C1 segment of cervical spinal cord (tissue), 14 donors: Measurements from ENCODE around the gene ATRX.
A peak's percentile ranks its signal among the peaks of the same experiment; 100 is the strongest.
"Not testable (repeated sequence)": the region's sequence is repeated elsewhere in the genome, so short reads cannot be mapped to it uniquely, and the experiment has no call there.

Source experiments
- DNase-seq, 14 donors: peaks; one replicate each; lab custom pipeline; 2025; lab: John Stamatoyannopoulos, UW

Gene ATRX

DNA sequence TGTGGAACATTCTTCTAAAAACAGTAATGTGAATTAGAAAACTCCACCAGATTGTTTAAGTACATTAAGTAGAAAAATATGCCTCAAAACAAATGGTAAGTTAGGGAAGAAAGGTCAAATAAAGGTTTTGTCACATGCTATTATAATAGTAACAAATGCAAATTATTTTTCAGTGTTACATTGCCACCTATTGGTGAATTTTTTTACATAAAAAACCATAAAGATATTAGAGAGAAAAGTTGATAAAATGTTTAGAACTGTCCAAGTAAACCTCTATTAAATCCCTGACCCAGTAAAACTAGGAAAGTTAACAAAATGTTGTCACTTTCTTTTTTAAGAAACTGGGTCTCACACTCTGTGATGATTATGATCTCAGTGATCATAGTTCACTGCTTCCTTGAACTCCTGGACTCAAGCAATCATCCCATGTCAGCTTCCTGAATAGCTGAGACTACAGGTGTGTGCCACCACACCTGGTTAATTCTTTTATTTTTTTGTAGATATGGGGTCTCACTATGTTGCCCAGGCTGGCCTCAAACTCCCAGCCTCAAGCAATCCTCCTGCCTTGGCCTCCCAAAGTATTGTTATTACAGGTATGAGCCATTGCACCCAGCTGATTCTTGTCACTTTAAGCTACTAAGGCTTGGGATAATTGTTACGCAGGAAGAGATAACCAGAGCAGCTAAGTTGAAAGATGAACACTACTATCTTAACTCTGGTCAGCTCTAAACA, 157.6 kb downstream of the ATRX start:
- DNase-seq = no peak

DNA sequence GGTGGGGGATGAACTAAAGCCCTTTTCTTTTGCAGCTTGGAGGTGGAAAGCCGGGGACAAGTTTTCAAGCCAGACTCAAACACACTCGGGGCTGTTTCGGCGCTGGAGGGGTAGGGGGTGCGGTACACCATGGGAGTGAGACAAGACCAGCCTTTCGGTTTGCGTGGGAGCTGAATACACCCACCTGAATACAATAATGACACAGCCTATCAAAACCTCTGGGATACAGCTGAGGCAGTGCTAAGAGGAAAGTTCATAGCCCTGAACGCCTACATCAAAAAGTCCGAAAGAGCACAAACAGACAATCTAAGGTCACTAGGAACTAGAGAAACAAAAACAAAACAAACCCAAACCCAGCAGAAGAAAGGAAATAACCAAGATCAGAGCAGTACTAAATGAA, 163.3 kb downstream of the ATRX start:
- DNase-seq = no peak

- no peak for DNase-seq
These were observed 163.8 kb downstream of the ATRX start for GRCh38 chrX:77622233-77622632.

- DNase-seq = not testable (repeated sequence)
These were observed 164.6 kb downstream of the ATRX start for GRCh38 chrX:77621453-77621852.

- DNase-seq = no peak
These were observed 168.8 kb downstream of the ATRX start for GRCh38 chrX:77617206-77617605.

GRCh38 chrX:77603635-77604336, 182.2 kb downstream of the ATRX start:
- no peak for DNase-seq

GRCh38 chrX:77597511-77597910, 188.5 kb downstream of the ATRX start:
- DNase-seq = no peak

- DNase-seq = no peak
These were observed 188.9 kb downstream of the ATRX start for GRCh38 chrX:77597090-77597489.

DNA sequence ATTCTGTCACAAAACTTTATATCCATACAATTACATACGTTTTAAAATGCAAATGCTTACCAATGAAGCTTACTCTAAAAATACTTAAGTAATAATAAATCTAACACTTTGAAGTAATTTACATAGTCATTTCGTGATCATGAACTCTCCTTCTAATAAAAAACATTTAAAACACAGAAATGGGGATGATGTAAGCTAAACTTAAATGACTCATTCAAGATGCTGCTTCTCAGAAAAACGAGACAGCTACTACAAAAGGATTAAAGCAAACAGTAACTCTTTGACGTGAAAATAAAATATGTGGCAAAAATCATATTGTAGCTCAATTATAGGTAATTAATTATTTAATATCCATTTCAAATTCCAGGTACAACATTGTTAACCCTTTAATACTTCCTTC, 190.2 kb downstream of the ATRX start:
- no peak for DNase-seq

DNA sequence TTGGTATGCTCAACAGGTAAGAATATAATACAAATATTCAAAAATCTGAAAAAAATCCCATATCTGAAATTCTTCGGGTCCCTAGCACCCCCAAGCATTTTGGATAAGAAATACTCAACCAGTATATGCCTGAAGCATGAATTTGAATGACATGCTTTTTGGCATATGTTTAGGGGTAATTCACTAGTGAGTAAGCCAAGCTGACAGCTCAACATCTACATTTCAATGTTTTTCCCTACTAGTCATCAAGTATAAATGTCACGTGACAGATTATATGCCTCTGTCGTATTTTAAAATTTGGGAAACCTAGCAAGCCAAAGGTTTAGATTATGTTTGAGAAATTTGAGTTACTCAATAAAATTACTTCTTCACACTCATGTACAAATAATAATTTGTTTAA, 213.7 kb downstream of the ATRX start:
- DNase-seq = no peak

GRCh38 chrX:77565278-77565677, 220.7 kb downstream of the ATRX start:
- no peak for DNase-seq

DNA sequence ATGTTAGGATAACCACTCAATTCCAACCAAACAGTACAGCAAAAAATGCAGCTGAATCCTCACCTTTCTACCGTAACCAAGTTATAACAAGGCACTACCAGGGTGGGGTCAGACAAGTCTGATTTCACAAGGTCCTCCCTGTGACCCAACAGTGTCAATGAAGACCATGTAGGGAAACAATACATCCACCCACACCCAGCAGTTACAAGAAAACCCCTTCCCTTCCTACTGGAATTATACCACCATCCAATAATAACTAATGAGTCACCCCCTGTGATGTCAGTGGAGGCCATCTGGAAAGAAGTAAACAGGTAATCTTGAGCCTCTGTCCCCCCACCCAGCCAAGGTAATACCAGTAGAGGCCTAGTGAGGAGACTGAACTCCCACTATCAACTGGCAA, 221.2 kb downstream of the ATRX start:
- no peak for DNase-seq

GRCh38 chrX:77561372-77561771, 224.6 kb downstream of the ATRX start:
- no peak for DNase-seq

DNA sequence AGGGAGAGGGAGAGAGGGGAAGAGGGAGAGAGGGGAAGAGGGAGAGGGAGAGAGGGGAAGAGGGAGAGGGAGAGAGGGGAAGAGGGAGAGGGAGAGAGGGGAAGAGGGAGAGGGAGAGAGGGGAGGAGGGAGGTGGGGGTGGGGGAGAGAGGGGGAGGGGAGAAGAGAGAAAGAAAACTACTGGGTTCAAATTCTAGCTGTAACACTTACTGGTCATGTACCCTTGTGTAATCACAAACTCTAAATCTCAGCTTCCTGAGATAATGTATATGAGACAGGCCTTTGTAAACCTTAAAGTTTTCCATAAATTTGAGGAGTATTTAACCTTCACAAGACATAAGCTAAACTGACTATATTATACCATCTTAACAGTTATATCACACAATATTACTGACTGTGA, 229.7 kb downstream of the ATRX start:
- no peak for DNase-seq

DNA sequence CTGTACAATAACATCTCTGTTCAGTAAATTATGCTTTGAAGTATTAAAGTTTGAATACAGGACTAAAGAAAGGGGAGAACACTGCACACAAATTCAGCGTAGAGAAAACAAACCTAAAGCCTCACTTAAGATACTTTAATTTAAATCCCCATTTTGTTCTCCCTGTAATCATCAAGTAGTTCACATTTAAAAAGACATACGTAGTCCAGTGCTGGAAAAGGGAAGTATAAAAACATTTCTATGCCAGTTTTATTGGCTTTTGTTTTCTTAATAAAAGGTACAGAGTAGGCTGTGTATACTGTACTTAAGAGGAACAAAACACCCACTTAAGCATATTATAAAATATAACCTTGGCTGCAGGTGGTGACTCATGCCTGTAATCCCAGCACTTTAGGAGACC, 237.3 kb downstream of the ATRX start:
- DNase-seq = no peak

GRCh38 chrX:77539778-77540177, 246.2 kb downstream of the ATRX start:
- not testable (repeated sequence) for DNase-seq

GRCh38 chrX:77531261-77531660, 254.8 kb downstream of the ATRX start:
- DNase-seq = not testable (repeated sequence)

GRCh38 chrX:77528034-77528433, 258.0 kb downstream of the ATRX start:
- no peak for DNase-seq

DNA sequence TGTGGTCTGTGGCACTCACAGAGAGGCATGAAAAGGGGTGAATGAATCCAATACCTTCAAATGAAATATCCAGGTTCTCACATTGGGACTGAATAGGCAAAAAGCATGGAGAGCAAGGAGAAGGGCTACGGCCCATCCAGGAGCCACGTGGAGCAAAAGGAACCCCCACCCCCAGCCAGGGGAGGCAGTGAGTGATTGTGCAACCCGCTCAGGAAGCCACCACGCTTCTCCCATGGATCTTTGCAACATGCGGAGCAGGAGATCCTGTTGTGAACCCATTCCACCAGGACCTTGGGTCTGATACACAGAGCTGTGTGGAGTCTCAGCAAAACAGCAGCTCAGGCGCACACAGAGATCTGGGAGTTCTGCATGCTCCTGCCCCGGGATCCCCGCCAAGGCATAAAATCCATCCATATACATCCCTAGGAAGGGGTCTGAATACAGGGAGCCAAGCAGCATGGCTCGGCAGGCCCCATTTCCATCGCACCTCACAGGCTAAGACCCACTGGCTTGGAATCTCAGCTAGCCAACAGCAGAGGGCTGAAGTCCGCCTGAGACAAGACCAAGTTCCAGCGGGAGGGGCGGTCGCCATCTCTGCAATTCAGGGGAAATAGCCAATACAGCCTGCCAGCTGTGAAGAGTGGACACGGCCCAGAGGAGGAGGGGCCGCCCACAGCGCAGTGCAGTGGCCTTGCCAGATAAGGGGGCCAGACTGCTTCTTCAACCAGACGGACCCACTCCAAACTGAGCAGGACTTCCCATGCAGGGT, 258.6 kb downstream of the ATRX start:
- DNase-seq = peak in 4 of 14 donors; percentile 0 to 1 (median 1)

DNA sequence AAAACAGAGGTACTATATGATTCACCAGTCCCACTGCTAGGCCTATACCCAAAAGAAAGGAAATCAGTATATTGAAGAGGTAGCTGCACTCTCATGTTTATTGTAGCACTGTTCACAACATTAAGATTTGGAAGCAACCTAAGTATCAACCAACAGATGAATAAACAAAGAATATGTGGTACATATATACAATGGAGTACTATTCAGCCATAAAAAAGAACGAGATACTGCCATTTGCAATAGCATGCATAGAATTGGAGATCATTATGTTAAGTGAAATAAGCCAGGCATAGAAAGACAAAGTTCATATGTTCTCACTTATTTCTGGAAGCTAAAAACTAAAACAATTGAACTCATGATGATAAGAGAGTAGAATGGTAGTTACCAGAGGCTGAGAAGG, 266.3 kb downstream of the ATRX start:
- DNase-seq = no peak

- no peak for DNase-seq
These were observed 271.8 kb downstream of the ATRX start for GRCh38 chrX:77514177-77514576.

DNA sequence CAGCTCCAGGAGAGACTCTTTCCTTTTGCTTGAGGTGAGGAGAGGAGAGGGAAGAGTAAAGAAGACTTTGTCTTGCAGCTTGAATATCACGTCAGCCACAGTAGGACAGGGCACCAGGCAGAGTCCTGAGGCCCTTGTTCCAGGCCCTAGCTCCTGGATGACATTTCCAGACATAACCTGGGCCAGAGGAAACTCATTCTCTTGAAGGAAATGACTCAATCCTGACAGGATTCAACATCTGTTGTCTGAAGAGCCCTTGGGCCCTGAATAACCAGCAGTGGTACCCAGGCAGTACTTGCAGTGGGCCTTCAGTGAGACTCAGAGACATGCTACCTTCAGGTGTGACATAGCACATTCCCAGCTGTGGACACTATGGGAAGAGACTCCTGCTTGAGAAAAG, 276.0 kb downstream of the ATRX start:
- DNase-seq = no peak

- no peak for DNase-seq
These were observed 280.8 kb downstream of the ATRX start for GRCh38 chrX:77505227-77505626.
